Memory B cell (primary cell): ENCODE measurements around the gene TRMT10A.
"Not testable (repeated sequence)": the region's sequence is repeated elsewhere in the genome, so short reads cannot be mapped to it uniquely, and the experiment has no call there.

ENCODE experiments used
- ATAC-seq: fragments of 150-1000 bp; cut with Tn5 transposase; 2 replicates; pipeline ENCODE4 v1.10.0; 2021; ENCODE audit warnings: low read depth, mild to moderate bottlenecking, moderate library complexity
- DNase-seq, 2 donors: peaks; one replicate each; pipeline ENCODE4 v3.0.0; 2022; ENCODE audit warnings: low spot score in 2 of 2
- H3K27ac Mint-ChIP-seq: one replicate; pipeline ENCODE4 v1.8.0; 2022; ENCODE audit warnings: mild to moderate bottlenecking, moderate library complexity, mixed read lengths
- H3K27me3 Mint-ChIP-seq: one replicate; pipeline ENCODE4 v1.8.0; 2022; ENCODE audit warnings: mixed read lengths
- H3K36me3 Mint-ChIP-seq: one replicate; pipeline ENCODE4 v1.8.0; 2022; ENCODE audit warnings: mild to moderate bottlenecking, mixed read lengths
- H3K4me1 Mint-ChIP-seq: one replicate; pipeline ENCODE4 v1.8.0; 2022; ENCODE audit warnings: mixed read lengths
- H3K4me3 Mint-ChIP-seq: one replicate; pipeline ENCODE4 v1.8.0; 2022; ENCODE audit warnings: mild to moderate bottlenecking, moderate library complexity, mixed read lengths
- H3K9me3 Mint-ChIP-seq: one replicate; pipeline ENCODE4 v1.8.0; 2022; ENCODE audit warnings: mixed read lengths

The TRMT10A gene

DNA sequence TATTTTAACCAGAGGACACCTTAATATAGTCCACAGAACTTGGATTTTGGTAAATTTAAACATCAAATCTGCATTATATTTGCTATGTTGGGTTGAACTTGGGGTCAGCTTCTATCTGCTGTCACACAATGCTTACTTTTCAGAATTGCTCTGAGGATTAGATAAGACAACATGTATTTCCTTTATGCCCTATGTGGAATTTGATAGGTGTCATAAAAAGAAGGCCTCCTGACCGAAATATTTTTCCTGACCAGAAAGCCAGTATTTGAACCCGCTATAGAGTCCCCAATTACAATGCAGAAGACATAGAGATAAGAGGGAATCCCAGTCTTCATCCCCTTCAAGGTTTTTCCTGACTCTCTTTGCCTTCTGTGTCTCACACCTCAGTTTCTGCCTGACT is 14.9 kb upstream of the TRMT10A start:
- H3K36me3 Mint-ChIP-seq: no peaks in the 10 kb centered on the region
- H3K4me1 Mint-ChIP-seq: peaks cover 7% of the 10 kb centered on the region
- no peak for DNase-seq
- no peak for ATAC-seq
- H3K27ac Mint-ChIP-seq: no peak overlapping the region
- H3K4me3 Mint-ChIP-seq: no peak overlapping the region
- H3K9me3 Mint-ChIP-seq: no peaks in the 10 kb centered on the region
- H3K27me3 Mint-ChIP-seq: peaks cover 6% of the 10 kb centered on the region

DNA sequence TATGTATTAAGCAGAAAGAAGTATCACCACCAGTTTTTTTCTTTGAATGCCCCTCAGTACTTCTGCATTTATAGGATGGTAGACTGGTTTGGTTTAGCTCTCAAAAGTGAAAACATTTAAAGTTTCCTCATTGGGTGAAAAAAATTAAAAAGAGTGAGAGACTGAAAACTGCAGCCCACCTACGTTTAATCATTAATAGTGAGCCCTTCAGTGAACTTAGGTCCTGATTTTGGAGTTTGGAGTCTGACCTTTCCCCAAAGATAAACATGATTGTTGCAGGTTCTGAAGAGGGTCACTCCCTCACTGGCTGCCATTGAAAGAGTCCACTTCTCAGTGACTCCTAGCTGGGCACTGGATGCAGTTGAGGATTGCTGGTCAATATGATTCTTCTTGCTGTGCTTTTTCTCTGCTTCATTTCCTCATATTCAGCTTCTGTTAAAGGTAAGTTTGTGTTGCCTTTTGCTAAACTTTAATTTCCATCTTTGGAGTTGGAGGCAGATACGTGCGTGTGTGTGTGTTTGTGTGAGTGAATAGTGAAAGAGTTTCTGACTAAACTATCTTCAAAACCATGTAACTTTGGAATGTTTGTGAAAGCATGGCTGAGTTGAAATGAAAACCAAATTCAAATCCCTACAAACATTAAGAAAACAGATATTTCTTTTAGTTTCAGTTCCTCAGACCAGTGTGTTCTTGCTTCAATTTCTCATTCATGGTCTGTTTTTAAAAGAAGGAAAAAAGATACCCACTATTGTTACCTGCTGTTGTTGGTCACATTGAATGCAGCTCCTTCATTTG is 10.9 kb upstream of the TRMT10A start, which contains the start of gene MTTP:
Gene MTTP (plus strand): TSS at position 295 of the 795 bp plus-strand sequence. CDS start 86 bp downstream, at position 381.
- Mint-ChIP-seq H3K9me3 (no peaks in the 10 kb centered on the region), H3K27ac (peak within 1 kb of the TSS; percentile 92), H3K4me1 (peaks cover 7% of the 10 kb centered on the region), H3K36me3 (no peaks in the 10 kb centered on the region), H3K27me3 (no peaks in the 10 kb centered on the region), H3K4me3 (peak within 1 kb of the TSS; percentile 82)
- DNase-seq (no peak), ATAC-seq (peak; percentile 87)

DNA sequence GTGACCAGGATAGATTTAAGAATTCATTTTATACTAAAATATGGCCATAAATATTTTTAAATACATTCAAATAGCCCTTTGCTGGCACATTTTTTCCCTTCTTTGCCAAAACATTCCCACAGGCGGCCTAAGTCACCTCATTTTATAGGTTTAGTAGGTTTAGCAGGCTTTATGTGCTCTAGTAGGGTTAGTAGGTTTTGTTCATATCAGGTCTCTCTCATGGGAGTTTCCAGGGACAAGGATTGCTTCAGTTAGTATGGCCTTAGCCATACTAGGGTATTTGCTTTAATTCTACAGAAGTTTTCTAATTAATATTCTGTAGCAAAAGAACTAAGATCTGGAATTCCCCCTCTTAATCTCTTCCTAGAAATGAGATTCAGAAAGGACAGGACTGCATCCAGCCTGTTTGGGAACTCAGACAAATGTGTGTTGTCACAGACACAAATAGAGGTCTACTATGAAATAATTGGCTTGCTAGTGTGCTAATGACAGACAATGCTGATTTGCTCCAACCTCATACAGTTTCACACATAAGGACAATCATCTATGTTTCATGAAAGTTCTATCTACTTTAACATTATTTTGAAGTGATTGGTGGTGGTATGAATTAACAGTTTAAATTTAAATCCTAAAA is 10.0 kb upstream of the TRMT10A start:
- H3K27me3 Mint-ChIP-seq: no peaks in the 10 kb centered on the region
- H3K4me1 Mint-ChIP-seq: peaks cover 7% of the 10 kb centered on the region
- no peak for DNase-seq
- no peak for ATAC-seq
- no peaks in the 10 kb centered on the region for H3K36me3 Mint-ChIP-seq
- H3K4me3 Mint-ChIP-seq: no peak overlapping the region
- no peak overlapping the region for H3K27ac Mint-ChIP-seq
- H3K9me3 Mint-ChIP-seq: no peaks in the 10 kb centered on the region

DNA sequence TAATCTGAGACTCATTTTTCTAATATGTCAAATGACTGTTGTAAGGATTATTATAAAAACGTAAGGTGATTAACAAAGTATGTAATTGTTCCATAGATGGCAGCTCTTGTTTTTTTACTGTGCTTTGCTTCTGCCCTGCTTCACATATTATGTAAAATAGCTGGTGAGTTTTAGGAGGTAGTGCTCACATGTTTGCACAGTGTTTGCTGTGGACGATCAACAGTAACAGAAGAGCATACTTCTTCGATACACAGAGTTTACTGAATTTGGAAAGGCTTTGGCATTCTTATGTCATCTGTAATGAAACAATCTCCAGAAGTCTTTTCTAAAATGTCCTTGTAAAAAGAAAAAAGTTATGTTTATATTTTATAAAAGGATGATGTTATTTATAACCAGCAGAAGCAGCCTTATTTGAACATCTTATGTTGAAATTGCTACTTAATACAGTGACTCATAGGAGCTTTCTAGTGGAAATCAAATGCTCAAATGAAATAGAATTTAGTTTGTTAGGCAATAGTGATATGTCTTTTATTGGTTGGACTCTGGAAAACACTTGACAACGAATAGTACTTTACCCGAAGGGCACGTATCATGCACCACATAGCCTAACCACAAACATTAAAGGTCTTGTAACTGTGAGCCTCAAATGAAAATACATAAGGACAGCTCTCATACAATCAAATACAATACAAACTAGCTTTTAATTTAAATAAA is 8.8 kb upstream of the TRMT10A start:
- H3K4me1 Mint-ChIP-seq: peaks cover 7% of the 10 kb centered on the region

GRCh38 chr4:99571883-99572282 is 8.0 kb upstream of the TRMT10A start:
- Mint-ChIP-seq H3K4me1 (peaks cover 7% of the 10 kb centered on the region), H3K9me3 (no peaks in the 10 kb centered on the region), H3K27ac (no peak overlapping the region), H3K4me3 (no peak overlapping the region), H3K27me3 (peaks cover 2% of the 10 kb centered on the region), H3K36me3 (no peaks in the 10 kb centered on the region)
- no peak for ATAC-seq
- DNase-seq: no peak

More for the DNA sequence above, 8.8 kb upstream of the TRMT10A start:
- Mint-ChIP-seq H3K36me3 (no peaks in the 10 kb centered on the region), H3K27ac (no peak overlapping the region), H3K4me3 (no peak overlapping the region), H3K27me3 (peaks cover 2% of the 10 kb centered on the region), H3K9me3 (no peaks in the 10 kb centered on the region)
- ATAC-seq (no peak), DNase-seq (no peak)

DNA sequence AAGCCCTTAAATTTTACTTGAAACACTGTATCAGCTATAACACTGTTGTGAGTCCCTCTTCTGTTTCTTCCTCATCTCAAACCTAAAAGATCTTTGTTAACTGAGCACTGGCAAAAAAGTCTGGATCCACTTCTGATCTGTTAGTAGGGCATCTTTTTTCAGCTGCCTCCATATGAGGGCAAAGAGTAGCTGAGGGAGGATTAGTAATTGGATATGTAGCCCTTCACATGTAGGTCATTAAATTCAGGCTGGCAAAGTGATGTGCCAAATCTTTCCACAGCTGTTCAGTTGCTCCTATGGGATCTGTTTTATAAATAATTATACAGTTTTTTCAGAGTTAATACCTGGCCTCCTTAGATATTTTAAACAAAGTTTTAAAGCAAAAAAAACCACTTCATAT is 1.1 kb upstream of the TRMT10A start:
- H3K27me3 Mint-ChIP-seq: peaks cover 4% of the 10 kb centered on the region
- H3K4me1 Mint-ChIP-seq: peaks cover 7% of the 10 kb centered on the region
- peak overlapping the region; percentile 14 for H3K4me3 Mint-ChIP-seq
- no peak for ATAC-seq
- H3K27ac Mint-ChIP-seq: peak overlapping the region; percentile 60
- no peaks in the 10 kb centered on the region for H3K36me3 Mint-ChIP-seq
- no peak for DNase-seq
- H3K9me3 Mint-ChIP-seq: no peaks in the 10 kb centered on the region

- Mint-ChIP-seq H3K36me3 (peaks cover 15% of the 10 kb centered on the region), H3K27me3 (no peaks in the 10 kb centered on the region), H3K27ac (no peak overlapping the region), H3K9me3 (no peaks in the 10 kb centered on the region), H3K4me3 (no peak overlapping the region), H3K4me1 (no peaks in the 10 kb centered on the region)
- ATAC-seq (no peak), DNase-seq (no peak)
Observed at GRCh38 chr4:99552872-99553271, 11.0 kb downstream of the TRMT10A start.

DNA sequence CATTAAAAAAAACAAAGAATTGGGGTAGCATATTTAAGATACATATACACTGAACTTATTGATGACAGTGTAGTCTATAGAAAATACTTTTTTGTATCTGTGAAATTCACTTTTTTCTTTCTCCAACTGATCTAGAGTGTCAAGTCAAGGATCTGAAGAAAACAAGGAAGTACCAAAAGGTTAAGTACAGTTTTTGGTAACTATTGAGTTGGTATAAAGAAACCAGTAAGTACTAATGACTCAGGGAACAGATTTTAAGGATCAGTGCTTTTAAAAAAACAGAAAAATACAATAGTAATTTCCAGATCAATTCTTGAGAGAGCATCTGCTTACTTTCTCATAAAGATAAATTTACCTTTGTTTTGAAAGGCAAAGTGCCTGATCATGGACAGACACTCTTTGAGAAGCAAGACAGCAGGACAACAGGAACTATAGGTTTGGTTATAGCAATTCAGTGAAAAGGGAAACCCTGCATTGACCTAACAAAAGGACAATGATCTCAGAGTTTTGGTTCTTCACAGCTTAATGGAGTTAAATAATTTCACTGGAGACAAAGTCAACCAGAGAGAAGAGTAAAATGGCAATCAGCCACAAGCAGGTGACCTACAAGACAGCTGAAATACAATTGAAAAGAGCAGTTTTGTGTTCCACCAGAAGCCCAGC is 23.4 kb downstream of the TRMT10A start:
- Mint-ChIP-seq H3K9me3 (peaks cover 5% of the 10 kb centered on the region), H3K27ac (no peak overlapping the region), H3K4me3 (no peak overlapping the region), H3K4me1 (no peaks in the 10 kb centered on the region), H3K27me3 (peaks cover 4% of the 10 kb centered on the region), H3K36me3 (no peaks in the 10 kb centered on the region)
- DNase-seq: no peak
- ATAC-seq: no peak

- no peak for DNase-seq
- Mint-ChIP-seq H3K4me3 (no peak overlapping the region), H3K27me3 (peaks cover 11% of the 10 kb centered on the region), H3K27ac (no peak overlapping the region), H3K9me3 (peaks cover 2% of the 10 kb centered on the region), H3K36me3 (no peaks in the 10 kb centered on the region), H3K4me1 (no peaks in the 10 kb centered on the region)
- no peak for ATAC-seq
Observed at GRCh38 chr4:99537674-99538073, 26.2 kb downstream of the TRMT10A start.

- peaks cover 2% of the 10 kb centered on the region for H3K9me3 Mint-ChIP-seq
- H3K27me3 Mint-ChIP-seq: peaks cover 13% of the 10 kb centered on the region
- ATAC-seq (no peak), DNase-seq (no peak)
- H3K36me3 Mint-ChIP-seq: no peaks in the 10 kb centered on the region
- no peak overlapping the region for H3K27ac Mint-ChIP-seq
- H3K4me3 Mint-ChIP-seq: no peak overlapping the region
- no peaks in the 10 kb centered on the region for H3K4me1 Mint-ChIP-seq
Observed at GRCh38 chr4:99536848-99537247, 27.0 kb downstream of the TRMT10A start.

- H3K4me3 Mint-ChIP-seq: no peak overlapping the region
- peaks cover 2% of the 10 kb centered on the region for H3K9me3 Mint-ChIP-seq
- ATAC-seq (no peak), DNase-seq (no peak)
- no peaks in the 10 kb centered on the region for H3K4me1 Mint-ChIP-seq
- no peaks in the 10 kb centered on the region for H3K36me3 Mint-ChIP-seq
- peaks cover 11% of the 10 kb centered on the region for H3K27me3 Mint-ChIP-seq
- no peak overlapping the region for H3K27ac Mint-ChIP-seq
Observed at GRCh38 chr4:99536271-99536670, 27.6 kb downstream of the TRMT10A start.

- H3K27me3 Mint-ChIP-seq: peaks cover 14% of the 10 kb centered on the region
- not testable (repeated sequence) for H3K4me1 Mint-ChIP-seq, H3K9me3 Mint-ChIP-seq, H3K27ac Mint-ChIP-seq, H3K4me3 Mint-ChIP-seq, ATAC-seq, H3K36me3 Mint-ChIP-seq, DNase-seq
Observed at GRCh38 chr4:99534699-99535098, 29.1 kb downstream of the TRMT10A start.

DNA sequence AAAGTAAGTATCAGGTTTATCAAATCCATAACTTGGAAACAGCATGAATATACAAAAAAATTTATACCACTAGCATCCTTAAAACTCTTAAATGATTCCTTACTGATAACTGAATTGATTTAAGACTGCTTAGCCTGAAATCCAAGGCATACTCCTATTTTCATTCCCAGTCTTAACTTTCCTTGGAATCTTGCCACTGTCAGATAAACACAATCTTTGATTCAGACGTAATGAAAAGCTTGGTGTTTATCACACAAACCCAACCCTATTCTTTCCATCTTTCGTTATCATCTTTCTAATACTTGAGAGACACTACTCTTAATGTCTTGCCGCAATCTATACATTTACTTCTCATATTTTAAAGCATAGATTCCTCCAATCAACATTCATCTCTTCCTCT is 33.9 kb downstream of the TRMT10A start:
- no peak for ATAC-seq
- Mint-ChIP-seq H3K4me3 (no peak overlapping the region), H3K36me3 (no peaks in the 10 kb centered on the region), H3K9me3 (peaks cover 2% of the 10 kb centered on the region), H3K4me1 (no peaks in the 10 kb centered on the region), H3K27me3 (peaks cover 7% of the 10 kb centered on the region), H3K27ac (no peak overlapping the region)
- DNase-seq: no peak

DNA sequence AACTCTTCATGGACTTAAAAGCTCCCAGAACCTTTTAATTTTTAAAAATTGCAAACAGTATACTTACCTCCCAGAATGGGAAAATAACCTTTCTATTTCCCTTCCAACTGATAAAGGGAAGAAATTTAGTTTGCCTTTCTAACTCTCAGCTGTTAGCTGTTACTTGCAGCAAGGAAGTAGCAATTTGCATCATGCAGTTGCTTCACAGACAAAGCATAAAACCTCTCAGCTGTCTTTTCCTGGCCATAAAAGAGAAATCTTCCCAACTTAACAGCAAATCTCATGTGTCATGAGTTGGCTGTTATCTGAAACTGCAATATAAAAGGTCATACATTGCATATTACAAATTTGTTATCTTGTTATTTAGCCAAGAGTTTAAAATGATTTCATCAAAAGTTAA is 34.6 kb downstream of the TRMT10A start:
- Mint-ChIP-seq H3K9me3 (peaks cover 2% of the 10 kb centered on the region), H3K4me1 (no peaks in the 10 kb centered on the region), H3K4me3 (no peak overlapping the region), H3K27ac (no peak overlapping the region), H3K36me3 (no peaks in the 10 kb centered on the region), H3K27me3 (peaks cover 7% of the 10 kb centered on the region)
- DNase-seq (no peak), ATAC-seq (no peak)
